GM23338 (cell line): Measurements from ENCODE around the gene NFIC. TPM values are rescaled to one million over a fixed set of nuclear protein-coding genes. Genes with fewer than 3 reads are reported as not detected.

Experiments
- ATAC-seq: fragments of 200-7000 bp; cut with Tn5 transposase; 3 replicates; pipeline ENCODE4 v1.9.1; 2020
- DNase-seq: peaks from one replicate; pipeline ENCODE4 v3.0.0-alpha.2; 2015; ENCODE audit warnings: low spot score
- H2AFZ ChIP-seq: fragments of 200-600 bp; sonication (generic); 2 replicates; pipeline ENCODE4 v1.8.0; 2016; ENCODE audit warnings: antibody characterized with exemption, mild to moderate bottlenecking, moderate library complexity
- H3F3A ChIP-seq: fragments of 200-600 bp; sonication (generic); replicated peaks from 2 replicates; pipeline ENCODE4 v1.8.0; 2017; ENCODE audit warnings: antibody characterized with exemption, mixed run types, low read depth
- H3K27ac ChIP-seq: fragments of 200-600 bp; sonication (generic); 2 replicates; pipeline ENCODE4 v1.6.1; 2016; ENCODE audit warnings: low read depth
- H3K27me3 ChIP-seq: fragments of 200-600 bp; sonication (generic); 2 replicates; pipeline ENCODE4 v1.8.0; 2016; ENCODE audit warnings: mild to moderate bottlenecking, mixed run types, moderate library complexity; ENCODE audit not compliant: insufficient read depth
- H3K36me3 ChIP-seq: fragments of 200-600 bp; sonication (generic); 2 replicates; pipeline ENCODE4 v1.8.0; 2016; ENCODE audit warnings: mild to moderate bottlenecking; ENCODE audit not compliant: insufficient read depth
- H3K4me1 ChIP-seq: fragments of 200-600 bp; sonication (generic); 2 replicates; pipeline ENCODE4 v1.8.0; 2016; ENCODE audit warnings: mild to moderate bottlenecking, moderate library complexity; ENCODE audit not compliant: insufficient read depth
- H3K4me2 ChIP-seq: fragments of 200-600 bp; sonication (generic); 2 replicates; pipeline ENCODE4 v1.7.1; 2017; ENCODE audit warnings: mixed run types
- H3K4me3 ChIP-seq: fragments of 200-600 bp; sonication (generic); 2 replicates; pipeline ENCODE4 v1.6.1; 2016; ENCODE audit warnings: mixed run types
- H3K79me2 ChIP-seq: fragments of 200-600 bp; sonication (generic); replicated peaks from 2 replicates; pipeline ENCODE4 v1.8.0; 2017; ENCODE audit warnings: mild to moderate bottlenecking; ENCODE audit not compliant: insufficient read depth
- H3K9me2 ChIP-seq: fragments of 200-600 bp; sonication (generic); 2 replicates; pipeline ENCODE4 v1.8.0; 2017; ENCODE audit not compliant: insufficient read depth
- H4K20me1 ChIP-seq: fragments of 200-600 bp; sonication (generic); replicated peaks from 2 replicates; pipeline ENCODE4 v1.8.0; 2017; ENCODE audit warnings: mild to moderate bottlenecking; ENCODE audit not compliant: insufficient read depth
- H3K27ac Mint-ChIP-seq: 2 replicates; pipeline ENCODE4 v1.8.0; 2020; ENCODE audit warnings: inconsistent platforms, mild to moderate bottlenecking, moderate library complexity, mixed read lengths
- H3K27me3 Mint-ChIP-seq: 3 replicates; pipeline ENCODE4 v1.8.0; 2022; ENCODE audit warnings: low read depth, mild to moderate bottlenecking, moderate library complexity, mixed read lengths, inconsistent platforms; ENCODE audit not compliant: insufficient read depth, poor library complexity
- H3K36me3 Mint-ChIP-seq: 3 replicates; pipeline ENCODE4 v1.8.0; 2021; ENCODE audit warnings: low read depth, mild to moderate bottlenecking, inconsistent platforms, moderate library complexity, mixed read lengths
- H3K4me1 Mint-ChIP-seq: 3 replicates; pipeline ENCODE4 v1.8.0; 2020; ENCODE audit warnings: mild to moderate bottlenecking, inconsistent platforms, mixed read lengths
- H3K4me3 Mint-ChIP-seq: 3 replicates; pipeline ENCODE4 v1.8.0; 2021; ENCODE audit warnings: moderate library complexity, mild to moderate bottlenecking, inconsistent platforms, mixed read lengths
- H3K9me3 Mint-ChIP-seq: 3 replicates; pipeline ENCODE4 v1.8.0; 2020; ENCODE audit warnings: moderate library complexity, mild to moderate bottlenecking, inconsistent platforms, mixed read lengths
- CTCF ChIP-seq, 2 experiments: fragments of 200-600 bp in 1 of 2; sonication (generic) in 1 of 2; conservative IDR thresholded peaks; 2 replicates each; pipeline versions ENCODE4 v1.5.1 to v1.6.1; 2016 to 2017; ENCODE audit warnings: antibody characterized with exemption in 2 of 2, low read depth in 2 of 2, mild to moderate bottlenecking in 2 of 2, moderate library complexity in 1 of 2
- EZH2 ChIP-seq: fragments of 200-600 bp; sonication (generic); IDR thresholded peaks from one replicate; pipeline ENCODE4 v1.8.0; 2017; ENCODE audit warnings: antibody characterized with exemption, mild to moderate bottlenecking, low read depth; ENCODE audit not compliant: unreplicated experiment
- ZNF331 ChIP-seq: fragments of 250-450 bp; sonication (Bioruptor Pico); IDR thresholded peaks from 2 replicates; pipeline ENCODE4 v1.5.0; 2020; ENCODE audit warnings: low read depth, mild to moderate bottlenecking, moderate library complexity
- polyA plus RNA-seq: library from polyadenylated mRNA; unstranded; fragments of >200 nt; fragmentation: Nextera tagmentation; extraction: Ambion mirVana; gene quantifications from 2 replicates; pipeline ENCODE4 v1.2.1, GENCODE V29; 2016
- total RNA-seq: library from RNA; depleted of rRNA; stranded (reverse); fragments of >200 nt; shearing (Covaris generic); gene quantifications from 2 replicates; pipeline ENCODE4 v1.2.3, GENCODE V29; 2014
- TF ChIP-seq, protein P1 (sequence below): IDR thresholded peaks from 2 replicates; pipeline ENCODE4 v1.6.1; 2016; ENCODE audit warnings: antibody characterized with exemption

The NFIC gene
- total and polyA plus RNA-seq, 2 experiments from 2014 or later = 1.3 to 5.3 TPM

DNA sequence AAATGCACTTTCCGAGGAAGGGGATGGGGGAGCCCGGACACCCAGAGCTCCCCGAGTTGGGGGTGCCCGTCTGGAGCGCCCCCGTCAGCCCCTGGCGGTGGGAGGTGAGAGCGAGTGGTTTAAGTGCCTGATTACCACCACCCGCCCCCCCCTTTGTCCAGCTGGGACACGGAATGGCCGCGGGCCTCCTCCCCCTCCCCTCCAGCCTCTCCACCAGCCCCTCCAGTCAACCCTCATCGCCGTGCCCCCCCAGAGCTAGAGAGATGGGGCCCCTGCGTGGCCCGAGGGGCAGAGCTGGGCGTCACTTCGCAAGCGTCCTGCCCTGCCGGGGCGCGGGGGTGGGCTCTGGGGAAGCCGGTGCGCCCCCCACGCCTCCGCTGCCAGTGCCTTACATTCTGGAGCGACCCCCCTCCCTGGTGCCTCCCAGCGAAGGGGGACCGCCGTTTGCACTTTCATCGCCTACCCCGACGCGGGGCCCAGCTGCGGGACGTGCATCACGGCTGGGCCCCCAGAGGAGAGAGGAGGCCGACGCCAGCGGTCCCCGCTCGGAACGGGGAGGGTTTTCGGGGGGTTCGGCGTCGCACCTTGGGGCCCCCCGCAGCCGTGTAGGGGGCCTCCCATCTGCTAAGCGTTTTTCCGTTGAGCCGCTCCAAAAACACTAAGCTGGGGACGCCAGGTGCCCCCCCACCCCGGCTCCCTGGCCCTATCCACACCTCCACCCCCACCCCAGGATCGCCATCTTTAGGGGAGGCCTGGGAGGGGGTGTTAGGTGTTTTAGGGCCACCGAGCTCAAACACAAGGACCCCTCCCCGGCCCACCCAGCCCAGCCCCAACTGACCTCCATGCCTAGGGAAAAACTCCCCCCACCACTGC lies 97.6 kb downstream of the NFIC start:
- Mint-ChIP-seq H3K4me1 (peaks cover 11% of the 10 kb centered on the region), H3K4me3 (peak overlapping the region; percentile 60; the same call in 2 of the 3 replicates), H3K36me3 (peaks cover 8% of the 10 kb centered on the region; the same call in 2 of the 3 replicates), H3K9me3 (peaks cover 21% of the 10 kb centered on the region), H3K27ac (no peak overlapping the region), H3K27me3 (peaks cover 58% of the 10 kb centered on the region)
- DNase-seq (peak; percentile 63), ATAC-seq (peak; percentile 23)
- H3K27ac ChIP-seq = no peak overlapping the region
- peak; percentile 40 for TF ChIP-seq EZH2
- TF ChIP-seq, protein P1, sequence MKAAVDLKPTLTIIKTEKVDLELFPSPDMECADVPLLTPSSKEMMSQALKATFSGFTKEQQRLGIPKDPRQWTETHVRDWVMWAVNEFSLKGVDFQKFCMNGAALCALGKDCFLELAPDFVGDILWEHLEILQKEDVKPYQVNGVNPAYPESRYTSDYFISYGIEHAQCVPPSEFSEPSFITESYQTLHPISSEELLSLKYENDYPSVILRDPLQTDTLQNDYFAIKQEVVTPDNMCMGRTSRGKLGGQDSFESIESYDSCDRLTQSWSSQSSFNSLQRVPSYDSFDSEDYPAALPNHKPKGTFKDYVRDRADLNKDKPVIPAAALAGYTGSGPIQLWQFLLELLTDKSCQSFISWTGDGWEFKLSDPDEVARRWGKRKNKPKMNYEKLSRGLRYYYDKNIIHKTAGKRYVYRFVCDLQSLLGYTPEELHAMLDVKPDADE = no peak
- no peak for TF ChIP-seq ZNF331 (CRISPR knock-in tag)
- peaks cover 9% of the 10 kb centered on the region for H4K20me1 ChIP-seq
- H3K4me2 ChIP-seq = peak overlapping the region; percentile 86
- peaks cover 76% of the 10 kb centered on the region for H3K27me3 ChIP-seq
- peak overlapping the region; percentile 65 for H3K4me3 ChIP-seq
- H3K79me2 ChIP-seq = no peaks in the 10 kb centered on the region
- H3K36me3 ChIP-seq = no peaks in the 10 kb centered on the region
- H3K9me2 ChIP-seq = no peaks in the 10 kb centered on the region
- H3K4me1 ChIP-seq = peaks cover 22% of the 10 kb centered on the region
- H2AFZ ChIP-seq = peak overlapping the region; percentile 66; the same call in 1 of the 2 replicates
- peaks cover 6% of the 10 kb centered on the region; the same call in 1 of the 2 replicates for H3F3A ChIP-seq

DNA sequence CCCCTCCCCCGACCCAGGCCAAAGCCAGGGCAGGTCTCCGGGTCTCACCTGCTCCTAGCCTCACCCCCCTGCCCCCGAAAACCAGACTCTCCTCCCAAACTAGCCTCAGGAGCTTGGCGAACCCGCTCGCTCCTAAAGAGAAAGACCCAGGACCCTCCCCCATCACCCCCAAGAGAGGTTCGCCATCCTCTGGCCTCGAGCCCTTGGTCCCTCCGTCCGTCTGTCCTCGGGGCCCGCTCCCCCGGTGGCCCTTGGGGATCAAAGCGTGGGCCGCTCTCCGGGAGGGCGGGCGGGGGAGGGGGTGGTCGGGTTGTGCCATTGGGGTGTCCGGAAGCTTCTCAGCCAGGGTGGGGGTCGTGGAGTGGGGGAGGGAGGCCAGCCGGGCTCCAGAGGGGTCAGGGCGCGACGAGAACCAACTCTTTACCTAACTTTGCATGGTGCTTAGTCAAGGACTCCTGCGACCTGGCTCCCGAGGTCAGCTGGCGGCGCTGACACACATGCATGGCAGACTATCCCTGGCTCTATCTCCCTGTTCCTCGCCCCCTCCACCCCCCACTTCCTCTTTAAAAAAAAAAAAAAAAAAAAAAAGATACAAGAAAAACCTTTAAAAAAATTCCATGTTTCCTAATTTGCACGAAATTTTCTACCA lies 98.3 kb downstream of the NFIC start:
- Histone ChIP-seq H3K36me3 (no peaks in the 10 kb centered on the region), H2AFZ (no peak overlapping the region), H3K79me2 (no peaks in the 10 kb centered on the region), H3K4me1 (peaks cover 20% of the 10 kb centered on the region), H3K4me2 (peak overlapping the region; percentile 86), H4K20me1 (peaks cover 9% of the 10 kb centered on the region), H3F3A (peaks cover 6% of the 10 kb centered on the region; the same call in 1 of the 2 replicates), H3K9me2 (no peaks in the 10 kb centered on the region), H3K27me3 (peaks cover 74% of the 10 kb centered on the region), H3K27ac (no peak overlapping the region), H3K4me3 (peak overlapping the region; percentile 65; the same call in 1 of the 2 replicates)
- 0 out of 4 replicates have a peak, but pooled peaks of 1 of the 2 experiments have one; percentile 2 for TF ChIP-seq CTCF (conservative IDR thresholded peaks at IDR 0.05; ENCODE audit: low read depth in 2 of 2)
- TF ChIP-seq, protein P1 = no peak
- peak; percentile 49 for ATAC-seq
- Mint-ChIP-seq H3K27me3 (peaks cover 52% of the 10 kb centered on the region), H3K27ac (no peak overlapping the region), H3K4me1 (peaks cover 7% of the 10 kb centered on the region), H3K9me3 (peaks cover 26% of the 10 kb centered on the region), H3K36me3 (peaks cover 11% of the 10 kb centered on the region; the same call in 2 of the 3 replicates), H3K4me3 (peak overlapping the region; percentile 60)
- peak; percentile 67 for DNase-seq
